PFSK-1 (cell line): ENCODE data around the gene SENP2.

ENCODE experiments used
- FOXP2 ChIP-seq: optimal IDR thresholded peaks from 2 replicates; pipeline ENCODE3; 2011; ENCODE audit warnings: borderline replicate concordance, control low read depth, inconsistent platforms; ENCODE audit not compliant: insufficient read depth; ENCODE audit errors: extremely low read length, extremely low read depth
- POLR2AphosphoS5 ChIP-seq: IDR thresholded peaks from 2 replicates; pipeline ENCODE4 v1.6.1; 2012; ENCODE audit warnings: low read depth, mild to moderate bottlenecking, control low read depth, low read length, moderate library complexity
- REST ChIP-seq, 2 experiments: IDR thresholded peaks; 2 replicates each; pipeline versions ENCODE4 v1.6.1 to v1.8.0; 2011 to 2012; ENCODE audit warnings: low read depth in 2 of 2, low read length in 2 of 2, control low read depth in 1 of 2, inconsistent platforms in 1 of 2, mild to moderate bottlenecking in 1 of 2, moderate library complexity in 1 of 2; ENCODE audit not compliant: insufficient read depth in 1 of 2
- SIN3A ChIP-seq: IDR thresholded peaks from 2 replicates; pipeline ENCODE4 v1.6.1; 2012; ENCODE audit warnings: mild to moderate bottlenecking, low read length, moderate library complexity, borderline replicate concordance; ENCODE audit not compliant: insufficient read depth
- TAF1 ChIP-seq: IDR thresholded peaks from 2 replicates; pipeline ENCODE4 v1.6.1; 2012; ENCODE audit warnings: low read length, control low read depth, borderline replicate concordance; ENCODE audit not compliant: insufficient read depth

SENP2 gene

GRCh38 chr3:185653949-185654757 is 68.1 kb downstream of the SENP2 start:
- TF ChIP-seq SIN3A (no peak), REST (IDR thresholded peaks at IDR 0.05; ENCODE audit: insufficient read depth in 1 of 2, low read depth in 2 of 2, low read length in 2 of 2) (no peak), FOXP2 (no peak), TAF1 (no peak), POLR2AphosphoS5 (no peak)

GRCh38 chr3:185654758-185655145 is 68.7 kb downstream of the SENP2 start:
- no peak for TF ChIP-seq TAF1
- TF ChIP-seq REST (IDR thresholded peaks at IDR 0.05; ENCODE audit: insufficient read depth in 1 of 2, low read depth in 2 of 2, low read length in 2 of 2): no peak
- no peak for TF ChIP-seq POLR2AphosphoS5
- TF ChIP-seq FOXP2: no peak
- TF ChIP-seq SIN3A: no peak

- TF ChIP-seq POLR2AphosphoS5: no peak
- TF ChIP-seq TAF1: no peak
- no peak for TF ChIP-seq SIN3A
- no peak for TF ChIP-seq REST (IDR thresholded peaks at IDR 0.05; ENCODE audit: insufficient read depth in 1 of 2, low read depth in 2 of 2, low read length in 2 of 2)
- TF ChIP-seq FOXP2: no peak
Observed at GRCh38 chr3:185655426-185656320, 69.6 kb downstream of the SENP2 start.

- TF ChIP-seq POLR2AphosphoS5 (no peak), TAF1 (no peak), FOXP2 (no peak), SIN3A (no peak), REST (IDR thresholded peaks at IDR 0.05; ENCODE audit: insufficient read depth in 1 of 2, low read depth in 2 of 2, low read length in 2 of 2) (no peak)
Observed at GRCh38 chr3:185656321-185656840, 70.3 kb downstream of the SENP2 start.
